BE2C (cell line): Measurements from ENCODE around the gene TMEM116.

Experiments
- DNase-seq: peaks from one replicate; pipeline ENCODE4 v3.0.0-alpha.2; 2020
- H3K27me3 ChIP-seq: fragments of 250-450 bp; sonication (Bioruptor Pico); 2 replicates; pipeline ENCODE4 v1.5.1; 2020; ENCODE audit warnings: mild to moderate bottlenecking
- H3K36me3 ChIP-seq: fragments of 250-450 bp; sonication (Bioruptor Pico); 2 replicates; pipeline ENCODE4 v1.5.1; 2020; ENCODE audit warnings: mild to moderate bottlenecking
- H3K4me1 ChIP-seq: fragments of 250-450 bp; sonication (Bioruptor Pico); 2 replicates; pipeline ENCODE4 v1.5.1; 2020
- H3K4me3 ChIP-seq: 2 replicates; pipeline ENCODE4 v1.5.1; 2011; ENCODE audit warnings: low read depth, low read length
- H3K9me3 ChIP-seq: fragments of 250-450 bp; sonication (Bioruptor Pico); 2 replicates; pipeline ENCODE4 v1.5.1; 2020
- CTCF ChIP-seq: IDR thresholded peaks from 2 replicates; pipeline ENCODE4 v1.5.1; 2012; ENCODE audit warnings: mild to moderate bottlenecking, low read depth, low read length

Gene TMEM116

GRCh38 chr12:111991535-111991934 is 21.4 kb downstream of the TMEM116 start:
- no peaks in the 10 kb centered on the region for H3K36me3 ChIP-seq
- DNase-seq: no peak
- no peaks in the 10 kb centered on the region for H3K27me3 ChIP-seq
- 0 out of 2 replicates have a peak, but pooled peaks cover 5% of the 10 kb centered on the region for H3K4me1 ChIP-seq
- TF ChIP-seq CTCF: no peak
- H3K4me3 ChIP-seq: no peak overlapping the region
- no peaks in the 10 kb centered on the region for H3K9me3 ChIP-seq

- Histone ChIP-seq H3K27me3 (no peaks in the 10 kb centered on the region), H3K4me1 (no peaks in the 10 kb centered on the region), H3K36me3 (no peaks in the 10 kb centered on the region), H3K9me3 (no peaks in the 10 kb centered on the region), H3K4me3 (no peak overlapping the region)
- no peak for TF ChIP-seq CTCF
- no peak for DNase-seq
Observed at GRCh38 chr12:111984820-111985219, 28.1 kb downstream of the TMEM116 start.

- no peak for TF ChIP-seq CTCF
- no peaks in the 10 kb centered on the region; the same call in 1 of the 2 replicates for H3K4me1 ChIP-seq
- no peak overlapping the region for H3K4me3 ChIP-seq
- no peaks in the 10 kb centered on the region for H3K27me3 ChIP-seq
- no peaks in the 10 kb centered on the region for H3K36me3 ChIP-seq
- H3K9me3 ChIP-seq: no peaks in the 10 kb centered on the region
- DNase-seq: no peak
Observed at GRCh38 chr12:111981987-111982386, 31.0 kb downstream of the TMEM116 start.

- Histone ChIP-seq H3K4me1 (no peaks in the 10 kb centered on the region; the same call in 1 of the 2 replicates), H3K27me3 (no peaks in the 10 kb centered on the region), H3K9me3 (no peaks in the 10 kb centered on the region), H3K36me3 (no peaks in the 10 kb centered on the region), H3K4me3 (no peak overlapping the region)
- DNase-seq: no peak
- TF ChIP-seq CTCF: no peak
Observed at GRCh38 chr12:111980598-111980997, 32.4 kb downstream of the TMEM116 start.

GRCh38 chr12:111978545-111978944 is 34.4 kb downstream of the TMEM116 start:
- no peaks in the 10 kb centered on the region for H3K27me3 ChIP-seq

GRCh38 chr12:111976860-111977259 is 36.1 kb downstream of the TMEM116 start:
- H3K36me3 ChIP-seq: no peaks in the 10 kb centered on the region
- no peak overlapping the region for H3K4me3 ChIP-seq
- H3K4me1 ChIP-seq: no peaks in the 10 kb centered on the region; the same call in 1 of the 2 replicates
- no peak for DNase-seq
- TF ChIP-seq CTCF: no peak
- H3K9me3 ChIP-seq: no peaks in the 10 kb centered on the region
- no peaks in the 10 kb centered on the region for H3K27me3 ChIP-seq

More at GRCh38 chr12:111978545-111978944, 34.4 kb downstream of the TMEM116 start:
- Histone ChIP-seq H3K4me1 (no peaks in the 10 kb centered on the region; the same call in 1 of the 2 replicates), H3K4me3 (no peak overlapping the region), H3K9me3 (no peaks in the 10 kb centered on the region), H3K36me3 (no peaks in the 10 kb centered on the region)
- DNase-seq: no peak
- TF ChIP-seq CTCF: no peak
